Activated naive CD4-positive, alpha-beta T cell treated with anti-CD3 and anti-CD28 coated beads, Interleukin-2, amount 50 U/mL, for 72 hours (primary cell): ENCODE data around the gene NOS1AP. TPM values are rescaled to one million over a fixed set of nuclear protein-coding genes. Genes with fewer than 3 reads are reported as not detected.
"Not testable (repeated sequence)": the region's sequence is repeated elsewhere in the genome, so short reads cannot be mapped to it uniquely, and the experiment has no call there.

Experiments
- ATAC-seq, 2 donors: fragments of 150-1000 bp; cut with Tn5 transposase; 2 replicates each; pipeline ENCODE4 v1.10.0; 2021; ENCODE audit warnings: mild to moderate bottlenecking in 2 of 2, moderate library complexity in 2 of 2
- DNase-seq, 2 donors: peaks; one replicate each; pipeline ENCODE4 v3.0.0; 2021 to 2022; ENCODE audit warnings: low spot score in 2 of 2
- H3K27ac Mint-ChIP-seq, 2 donors: one replicate each; pipeline ENCODE4 v1.8.0; 2022; ENCODE audit warnings: mild to moderate bottlenecking in 2 of 2, mixed read lengths in 2 of 2
- H3K36me3 Mint-ChIP-seq, 2 donors: one replicate each; pipeline ENCODE4 v1.8.0; 2022; ENCODE audit warnings: mixed read lengths in 2 of 2
- H3K9me3 Mint-ChIP-seq, 2 donors: one replicate each; pipeline ENCODE4 v1.8.0; 2022; ENCODE audit warnings: mixed read lengths in 2 of 2
- total RNA-seq, 2 donors: library from RNA; stranded (reverse); gene quantifications; one replicate each; pipeline ENCODE4 v1.2.3, GENCODE V29; 2022

Gene NOS1AP
- total RNA-seq, 2 donors from 2014 or later: 0.18 to 0.27 TPM

GRCh38 chr1:162398999-162399580 lies 329.6 kb downstream of the NOS1AP start:
- Mint-ChIP-seq H3K9me3 (no peaks in the 10 kb centered on the region), H3K36me3 (no peaks in the 10 kb centered on the region), H3K27ac (no peak overlapping the region)
- DNase-seq (no peak), ATAC-seq (no peak)

GRCh38 chr1:162400790-162401355 lies 331.4 kb downstream of the NOS1AP start:
- H3K36me3 Mint-ChIP-seq: no peaks in the 10 kb centered on the region
- H3K27ac Mint-ChIP-seq: no peak overlapping the region
- no peaks in the 10 kb centered on the region for H3K9me3 Mint-ChIP-seq
- ATAC-seq (no peak), DNase-seq (no peak)

- H3K27ac Mint-ChIP-seq: no peak overlapping the region
- ATAC-seq: no peak
- H3K9me3 Mint-ChIP-seq: no peaks in the 10 kb centered on the region
- no peak for DNase-seq
- no peaks in the 10 kb centered on the region for H3K36me3 Mint-ChIP-seq
Measured at GRCh38 chr1:162404550-162405160, 335.2 kb downstream of the NOS1AP start.

- DNase-seq (no peak), ATAC-seq (no peak)
- Mint-ChIP-seq H3K27ac (no peak overlapping the region), H3K9me3 (no peaks in the 10 kb centered on the region), H3K36me3 (no peaks in the 10 kb centered on the region)
Measured at GRCh38 chr1:162405800-162406199, 336.3 kb downstream of the NOS1AP start.

DNA sequence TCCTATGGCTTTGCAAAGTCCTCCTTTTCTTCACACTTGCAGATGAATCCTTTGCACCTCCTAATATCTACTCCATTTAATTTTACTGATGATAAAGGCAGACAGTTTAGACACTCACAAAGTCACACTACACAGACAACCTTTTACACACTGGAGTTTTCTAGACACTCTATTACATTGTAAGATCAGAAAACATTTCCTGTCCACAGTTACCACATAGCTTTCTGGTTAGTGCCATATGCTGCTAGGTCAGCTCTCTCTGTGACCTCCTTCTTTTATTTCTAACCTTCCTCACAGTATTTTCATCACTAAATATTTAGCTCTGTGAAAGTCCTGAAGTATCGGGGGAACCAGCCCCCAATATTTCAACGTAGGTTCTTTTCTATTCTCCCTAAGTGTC lies 337.3 kb downstream of the NOS1AP start:
- Mint-ChIP-seq H3K9me3 (no peaks in the 10 kb centered on the region), H3K27ac (no peak overlapping the region), H3K36me3 (no peaks in the 10 kb centered on the region)
- DNase-seq (no peak), ATAC-seq (no peak)

GRCh38 chr1:162407539-162407938 lies 338.0 kb downstream of the NOS1AP start:
- DNase-seq (no peak), ATAC-seq (no peak)
- no peaks in the 10 kb centered on the region for H3K36me3 Mint-ChIP-seq
- H3K27ac Mint-ChIP-seq: no peak overlapping the region
- no peaks in the 10 kb centered on the region for H3K9me3 Mint-ChIP-seq

- ATAC-seq: no peak
- Mint-ChIP-seq H3K36me3 (no peaks in the 10 kb centered on the region), H3K9me3 (no peaks in the 10 kb centered on the region), H3K27ac (no peak within 1 kb of the TSS)
- DNase-seq: no peak
Measured at GRCh38 chr1:162412002-162412401, 342.5 kb downstream of the NOS1AP start, which contains the start of gene SH2D1B. SH2D1B (minus strand) TSS chr1:162412136; CDS start chr1:162412016, 120 bp downstream.

GRCh38 chr1:162416215-162416614 lies 346.7 kb downstream of the NOS1AP start:
- H3K36me3 Mint-ChIP-seq: no peaks in the 10 kb centered on the region

DNA sequence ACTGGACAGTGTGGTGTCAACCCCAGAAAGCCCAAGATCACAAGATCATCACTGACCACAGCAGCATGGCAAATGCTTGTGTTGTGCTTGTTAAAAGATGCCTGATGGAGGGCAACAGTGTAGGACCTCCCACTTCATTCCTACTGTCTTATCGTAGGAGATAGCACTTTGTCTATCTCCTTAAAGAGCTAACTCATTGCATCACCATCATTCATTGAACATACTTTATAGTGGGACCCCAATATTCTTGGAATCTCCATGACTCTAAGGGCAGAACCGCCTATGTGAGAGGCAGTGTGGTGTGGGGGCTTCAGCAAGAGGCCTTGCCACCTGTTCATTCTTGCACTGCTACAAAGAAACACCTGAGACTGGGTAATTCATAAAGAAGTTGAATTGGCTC lies 347.4 kb downstream of the NOS1AP start:
- H3K9me3 Mint-ChIP-seq: no peaks in the 10 kb centered on the region
- H3K27ac Mint-ChIP-seq: no peak overlapping the region
- DNase-seq (no peak), ATAC-seq (no peak)
- no peaks in the 10 kb centered on the region for H3K36me3 Mint-ChIP-seq

More at GRCh38 chr1:162416215-162416614, 346.7 kb downstream of the NOS1AP start:
- Mint-ChIP-seq H3K9me3 (no peaks in the 10 kb centered on the region), H3K27ac (no peak overlapping the region)
- no peak for DNase-seq
- ATAC-seq: no peak

DNA sequence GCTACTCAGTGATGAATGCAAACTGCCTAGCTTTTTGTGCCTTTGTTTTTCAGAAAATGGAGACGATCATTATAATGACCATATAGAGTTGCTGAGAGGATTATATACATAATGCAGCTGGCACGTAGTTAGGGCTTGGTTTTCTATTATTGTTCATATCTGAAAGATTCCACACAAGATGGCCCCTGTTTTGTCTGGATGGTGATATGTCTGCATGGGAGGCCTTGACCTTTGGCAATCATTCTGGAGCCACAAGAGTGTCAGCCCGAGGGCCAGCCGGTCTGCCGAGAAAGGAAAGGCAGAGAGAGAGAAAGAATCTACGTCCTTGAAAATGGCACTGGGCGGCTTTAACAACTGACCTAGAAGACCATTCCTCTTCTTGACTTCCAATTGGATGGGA lies 348.2 kb downstream of the NOS1AP start:
- DNase-seq: no peak
- ATAC-seq: no peak
- Mint-ChIP-seq H3K27ac (no peak overlapping the region), H3K9me3 (no peaks in the 10 kb centered on the region), H3K36me3 (no peaks in the 10 kb centered on the region)

DNA sequence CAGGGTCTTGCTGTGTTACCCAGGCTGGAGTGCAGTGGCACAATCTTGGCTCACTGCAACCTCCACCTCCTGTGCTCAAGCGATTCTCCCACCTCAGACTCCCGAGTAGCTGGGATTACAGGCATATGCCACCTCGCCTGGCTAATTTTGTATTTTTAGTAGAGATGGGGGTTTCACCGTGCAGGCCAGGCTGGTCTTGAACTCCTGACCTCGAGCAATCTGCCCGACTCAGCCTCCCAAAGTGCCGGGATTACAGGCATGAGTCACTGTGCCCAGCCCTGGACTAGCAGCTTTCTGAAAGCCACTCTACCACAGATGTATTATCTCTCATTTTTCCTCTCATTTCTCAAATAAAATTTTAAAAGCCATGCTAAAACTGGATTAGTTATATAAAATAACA lies 349.1 kb downstream of the NOS1AP start:
- H3K36me3 Mint-ChIP-seq, H3K9me3 Mint-ChIP-seq, H3K27ac Mint-ChIP-seq, DNase-seq, ATAC-seq: not testable (repeated sequence)

DNA sequence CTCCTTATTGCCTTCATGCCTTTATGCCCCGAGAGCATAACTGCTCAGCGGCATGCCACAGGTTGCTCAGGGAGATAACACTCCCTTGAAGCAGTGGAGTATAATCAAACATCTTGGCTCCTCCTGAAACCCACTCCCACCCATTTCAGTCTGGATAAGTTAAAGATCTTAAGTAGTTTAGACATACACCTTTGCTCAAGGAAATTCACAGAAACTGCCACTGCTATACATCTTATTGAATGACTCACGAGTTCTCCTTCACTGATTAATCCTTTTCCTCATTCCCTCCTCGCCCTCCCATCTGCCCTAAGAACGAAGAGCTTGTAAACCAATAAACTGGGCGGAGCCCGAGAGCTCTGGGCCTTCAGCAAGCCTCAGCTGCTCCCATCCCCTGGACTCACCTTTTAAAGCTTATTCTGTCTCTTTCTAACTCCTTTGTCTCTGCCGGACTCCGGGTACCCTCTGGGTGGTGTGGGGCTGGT lies 350.0 kb downstream of the NOS1AP start:
- not testable (repeated sequence) for H3K9me3 Mint-ChIP-seq, H3K27ac Mint-ChIP-seq, H3K36me3 Mint-ChIP-seq, DNase-seq, ATAC-seq

Other genes starting within 250 kb of the NOS1AP start
- under 1 TPM; 0.14 to 0.18 TPM for gene OLFML2B, start 45.8 kb upstream of the NOS1AP start, total RNA-seq